HEK293T (cell line): ENCODE data around the gene STIM1.

Source experiments
- CTBP1 ChIP-seq: fragments of 450-650 bp; IDR thresholded peaks from 2 replicates; pipeline ENCODE4 v1.6.1; 2016; ENCODE audit warnings: borderline replicate concordance
- ELF4 ChIP-seq: fragments of 450-650 bp; IDR thresholded peaks from 2 replicates; pipeline ENCODE4 v1.6.1; 2017; ENCODE audit warnings: antibody characterized with exemption
- FOXK2 ChIP-seq: fragments of 450-650 bp; IDR thresholded peaks from 2 replicates; pipeline ENCODE4 v1.6.1; 2016; ENCODE audit warnings: mild to moderate bottlenecking
- NFRKB ChIP-seq: fragments of 450-650 bp; IDR thresholded peaks from 2 replicates; pipeline ENCODE4 v1.6.1; 2016; ENCODE audit warnings: mild to moderate bottlenecking, moderate library complexity
- SP1 ChIP-seq: fragments of 450-650 bp; IDR thresholded peaks from 2 replicates; pipeline ENCODE4 v1.6.1; 2017
- SUZ12 ChIP-seq: fragments of 450-650 bp; IDR thresholded peaks from 2 replicates; pipeline ENCODE4 v1.6.1; 2016; ENCODE audit warnings: mild to moderate bottlenecking

GRCh38 chr11:3879967-3880542 lies 24.6 kb downstream of the STIM1 start:
- TF ChIP-seq CTBP1 (no peak), SUZ12 (no peak), FOXK2 (no peak), ELF4 (no peak), NFRKB (no peak), SP1 (no peak)
